GM23338 (cell line): ENCODE results near the gene PHKG1. TPM values are rescaled to one million over a fixed set of nuclear protein-coding genes. Genes with fewer than 3 reads are reported as not detected.
"Not testable (repeated sequence)": the region's sequence is repeated elsewhere in the genome, so short reads cannot be mapped to it uniquely, and the experiment has no call there.

Experiments
- ATAC-seq: fragments of 200-7000 bp; cut with Tn5 transposase; 3 replicates; pipeline ENCODE4 v1.9.1; 2020
- DNase-seq: peaks from one replicate; pipeline ENCODE4 v3.0.0-alpha.2; 2015; ENCODE audit warnings: low spot score
- H2AFZ ChIP-seq: fragments of 200-600 bp; sonication (generic); 2 replicates; pipeline ENCODE4 v1.8.0; 2016; ENCODE audit warnings: antibody characterized with exemption, mild to moderate bottlenecking, moderate library complexity
- H3F3A ChIP-seq: fragments of 200-600 bp; sonication (generic); replicated peaks from 2 replicates; pipeline ENCODE4 v1.8.0; 2017; ENCODE audit warnings: antibody characterized with exemption, mixed run types, low read depth
- H3K27ac ChIP-seq: fragments of 200-600 bp; sonication (generic); 2 replicates; pipeline ENCODE4 v1.6.1; 2016; ENCODE audit warnings: low read depth
- H3K27me3 ChIP-seq: fragments of 200-600 bp; sonication (generic); 2 replicates; pipeline ENCODE4 v1.8.0; 2016; ENCODE audit warnings: mild to moderate bottlenecking, mixed run types, moderate library complexity; ENCODE audit not compliant: insufficient read depth
- H3K36me3 ChIP-seq: fragments of 200-600 bp; sonication (generic); 2 replicates; pipeline ENCODE4 v1.8.0; 2016; ENCODE audit warnings: mild to moderate bottlenecking; ENCODE audit not compliant: insufficient read depth
- H3K4me1 ChIP-seq: fragments of 200-600 bp; sonication (generic); 2 replicates; pipeline ENCODE4 v1.8.0; 2016; ENCODE audit warnings: mild to moderate bottlenecking, moderate library complexity; ENCODE audit not compliant: insufficient read depth
- H3K4me2 ChIP-seq: fragments of 200-600 bp; sonication (generic); 2 replicates; pipeline ENCODE4 v1.7.1; 2017; ENCODE audit warnings: mixed run types
- H3K4me3 ChIP-seq: fragments of 200-600 bp; sonication (generic); 2 replicates; pipeline ENCODE4 v1.6.1; 2016; ENCODE audit warnings: mixed run types
- H3K79me2 ChIP-seq: fragments of 200-600 bp; sonication (generic); replicated peaks from 2 replicates; pipeline ENCODE4 v1.8.0; 2017; ENCODE audit warnings: mild to moderate bottlenecking; ENCODE audit not compliant: insufficient read depth
- H3K9me2 ChIP-seq: fragments of 200-600 bp; sonication (generic); 2 replicates; pipeline ENCODE4 v1.8.0; 2017; ENCODE audit not compliant: insufficient read depth
- H4K20me1 ChIP-seq: fragments of 200-600 bp; sonication (generic); replicated peaks from 2 replicates; pipeline ENCODE4 v1.8.0; 2017; ENCODE audit warnings: mild to moderate bottlenecking; ENCODE audit not compliant: insufficient read depth
- H3K27ac Mint-ChIP-seq: 2 replicates; pipeline ENCODE4 v1.8.0; 2020; ENCODE audit warnings: inconsistent platforms, mild to moderate bottlenecking, moderate library complexity, mixed read lengths
- H3K27me3 Mint-ChIP-seq: 3 replicates; pipeline ENCODE4 v1.8.0; 2022; ENCODE audit warnings: low read depth, mild to moderate bottlenecking, moderate library complexity, mixed read lengths, inconsistent platforms; ENCODE audit not compliant: insufficient read depth, poor library complexity
- H3K36me3 Mint-ChIP-seq: 3 replicates; pipeline ENCODE4 v1.8.0; 2021; ENCODE audit warnings: low read depth, mild to moderate bottlenecking, inconsistent platforms, moderate library complexity, mixed read lengths
- H3K4me1 Mint-ChIP-seq: 3 replicates; pipeline ENCODE4 v1.8.0; 2020; ENCODE audit warnings: mild to moderate bottlenecking, inconsistent platforms, mixed read lengths
- H3K4me3 Mint-ChIP-seq: 3 replicates; pipeline ENCODE4 v1.8.0; 2021; ENCODE audit warnings: moderate library complexity, mild to moderate bottlenecking, inconsistent platforms, mixed read lengths
- H3K9me3 Mint-ChIP-seq: 3 replicates; pipeline ENCODE4 v1.8.0; 2020; ENCODE audit warnings: moderate library complexity, mild to moderate bottlenecking, inconsistent platforms, mixed read lengths
- CREB1 ChIP-seq: fragments of 250-450 bp; sonication (Bioruptor Pico); IDR thresholded peaks from 2 replicates; pipeline ENCODE4 v1.5.0; 2020; ENCODE audit warnings: low read depth, mild to moderate bottlenecking, moderate library complexity
- EZH2 ChIP-seq: fragments of 200-600 bp; sonication (generic); IDR thresholded peaks from one replicate; pipeline ENCODE4 v1.8.0; 2017; ENCODE audit warnings: antibody characterized with exemption, mild to moderate bottlenecking, low read depth; ENCODE audit not compliant: unreplicated experiment
- EZH2phosphoT487 ChIP-seq: fragments of 200-600 bp; sonication (generic); IDR thresholded peaks from one replicate; pipeline ENCODE4 v1.8.1; 2018; ENCODE audit warnings: antibody characterized with exemption; ENCODE audit not compliant: unreplicated experiment
- JUNB ChIP-seq: IDR thresholded peaks from one replicate; pipeline ENCODE4 v1.6.1; 2016; ENCODE audit warnings: antibody characterized with exemption; ENCODE audit not compliant: unreplicated experiment
- NANOG ChIP-seq: IDR thresholded peaks from 2 replicates; pipeline ENCODE4 v1.6.1; 2016; ENCODE audit warnings: antibody characterized with exemption, borderline replicate concordance
- POLR2AphosphoS5 ChIP-seq: IDR thresholded peaks from 2 replicates; pipeline ENCODE4 v1.6.1; 2016; ENCODE audit warnings: antibody characterized with exemption, low read depth
- STAT1 ChIP-seq: IDR thresholded peaks from one replicate; pipeline ENCODE4 v1.6.1; 2016; ENCODE audit warnings: antibody characterized with exemption; ENCODE audit not compliant: unreplicated experiment
- ZNF114 ChIP-seq: fragments of 250-450 bp; sonication (Bioruptor Pico); IDR thresholded peaks from 2 replicates; pipeline ENCODE4 v1.5.0; 2020; ENCODE audit warnings: mild to moderate bottlenecking, moderate library complexity
- ZNF462 ChIP-seq: fragments of 250-450 bp; sonication (Bioruptor Pico); IDR thresholded peaks from 2 replicates; pipeline ENCODE4 v1.5.0; 2020; ENCODE audit warnings: mild to moderate bottlenecking, moderate library complexity
- polyA plus RNA-seq: library from polyadenylated mRNA; unstranded; fragments of >200 nt; fragmentation: Nextera tagmentation; extraction: Ambion mirVana; gene quantifications from 2 replicates; pipeline ENCODE4 v1.2.1, GENCODE V29; 2016
- total RNA-seq: library from RNA; depleted of rRNA; stranded (reverse); fragments of >200 nt; shearing (Covaris generic); gene quantifications from 2 replicates; pipeline ENCODE4 v1.2.3, GENCODE V29; 2014

The PHKG1 gene
- total and polyA plus RNA-seq, 2 experiments from 2014 or later, result not detected

GRCh38 chr7:56099653-56100052 is 6.9 kb upstream of the PHKG1 start (continued):
- no peak for TF ChIP-seq ZNF462
- no peak for TF ChIP-seq ZNF114 (CRISPR knock-in tag)
- no peak for TF ChIP-seq NANOG
- no peak for TF ChIP-seq CREB1 (CRISPR knock-in tag)
- TF ChIP-seq EZH2phosphoT487, result no peak
- TF ChIP-seq POLR2AphosphoS5, result no peak
- TF ChIP-seq STAT1, result no peak
- no peak for TF ChIP-seq JUNB
- no peak for TF ChIP-seq EZH2

- H3K27ac Mint-ChIP-seq, ATAC-seq: not testable (repeated sequence)
- peaks cover 85% of the 10 kb centered on the region for H3K9me3 Mint-ChIP-seq
These were observed 5.6 kb upstream of the PHKG1 start for GRCh38 chr7:56098187-56099008.

More at GRCh38 chr7:56098187-56099008, 5.6 kb upstream of the PHKG1 start:
- H3K27me3 ChIP-seq, DNase-seq, H3K79me2 ChIP-seq, H3K36me3 ChIP-seq, H2AFZ ChIP-seq, H3K4me2 ChIP-seq, H3F3A ChIP-seq, H3K27ac ChIP-seq, H3K27me3 Mint-ChIP-seq, H3K4me1 ChIP-seq, H3K4me1 Mint-ChIP-seq, H3K9me2 ChIP-seq, H3K4me3 ChIP-seq, H3K4me3 Mint-ChIP-seq, H4K20me1 ChIP-seq: not testable (repeated sequence)
- H3K36me3 Mint-ChIP-seq, result peaks cover 16% of the 10 kb centered on the region; the same call in 2 of the 3 replicates
